ENCODE results near the gene DPH3.
A peak's percentile ranks its signal among the peaks of the same experiment; 100 is the strongest.

The DPH3 gene

DNA sequence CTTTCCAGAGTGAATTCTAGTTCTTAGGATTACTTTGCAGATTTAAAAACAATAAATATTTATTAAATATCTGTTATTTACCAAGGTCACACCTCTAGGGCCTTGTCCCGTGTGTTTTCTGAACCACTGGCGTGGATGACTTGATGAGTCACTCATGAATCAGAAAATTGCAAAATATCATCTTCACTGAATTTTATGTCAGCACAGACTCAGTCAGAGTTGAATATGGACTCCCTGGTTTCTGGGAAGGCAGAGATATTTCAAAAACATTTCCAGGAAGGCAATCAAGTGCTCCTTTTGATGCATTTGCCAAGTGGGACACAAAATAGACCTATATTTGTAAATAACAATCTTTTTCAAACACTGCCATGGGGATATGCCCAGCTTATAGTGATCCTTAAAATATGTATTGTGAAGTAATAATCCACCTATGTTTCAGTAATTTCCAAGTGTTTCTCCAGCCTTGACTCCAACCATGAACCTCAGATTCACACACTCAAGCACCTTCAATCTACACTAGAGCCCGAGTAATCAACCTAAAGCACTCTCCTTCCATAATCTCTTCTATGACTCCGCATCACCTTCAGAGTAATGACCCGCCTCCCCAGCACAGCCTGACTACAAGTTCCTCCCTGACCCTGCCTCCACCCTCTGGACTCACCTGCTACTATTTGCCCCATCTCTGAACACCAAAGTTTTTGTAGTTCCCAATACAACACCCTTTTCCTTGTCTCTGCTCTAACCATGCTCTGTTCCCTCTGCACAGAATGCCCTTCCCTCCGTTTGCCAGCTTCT is 24.3 kb downstream of the DPH3 start:
- no peak for TF ChIP-seq CTCF (IDR thresholded peaks at IDR 0.05; ENCODE audit: insufficient read depth, low read length, missing control alignments)
- DNase-seq (ENCODE audit: low read depth, low spot score), result peak; percentile 34
- no peak overlapping the region for H3K4me3 ChIP-seq (ENCODE audit: low read depth, low read length)
- ChIA-PET POLR2A (no interaction called here), CTCF (interaction anchor here (0.7 to 4.7 kb wide), 6 partner anchors 12 to 1133 kb away, joined by 3 to 86 read pairs (median 3); no protein-coding TSS in a partner anchor)

GRCh38 chr3:16239780-16240179 is 25.0 kb downstream of the DPH3 start:
- DNase-seq (ENCODE audit: low read depth, low spot score), result no peak
- no peak for TF ChIP-seq CTCF (IDR thresholded peaks at IDR 0.05; ENCODE audit: insufficient read depth, low read length, missing control alignments)
- CTCF ChIA-PET, result interaction anchor here (1.7 kb wide), 1 partner anchor 424 kb away, joined by 4 read pairs; no protein-coding TSS in a partner anchor

DNA sequence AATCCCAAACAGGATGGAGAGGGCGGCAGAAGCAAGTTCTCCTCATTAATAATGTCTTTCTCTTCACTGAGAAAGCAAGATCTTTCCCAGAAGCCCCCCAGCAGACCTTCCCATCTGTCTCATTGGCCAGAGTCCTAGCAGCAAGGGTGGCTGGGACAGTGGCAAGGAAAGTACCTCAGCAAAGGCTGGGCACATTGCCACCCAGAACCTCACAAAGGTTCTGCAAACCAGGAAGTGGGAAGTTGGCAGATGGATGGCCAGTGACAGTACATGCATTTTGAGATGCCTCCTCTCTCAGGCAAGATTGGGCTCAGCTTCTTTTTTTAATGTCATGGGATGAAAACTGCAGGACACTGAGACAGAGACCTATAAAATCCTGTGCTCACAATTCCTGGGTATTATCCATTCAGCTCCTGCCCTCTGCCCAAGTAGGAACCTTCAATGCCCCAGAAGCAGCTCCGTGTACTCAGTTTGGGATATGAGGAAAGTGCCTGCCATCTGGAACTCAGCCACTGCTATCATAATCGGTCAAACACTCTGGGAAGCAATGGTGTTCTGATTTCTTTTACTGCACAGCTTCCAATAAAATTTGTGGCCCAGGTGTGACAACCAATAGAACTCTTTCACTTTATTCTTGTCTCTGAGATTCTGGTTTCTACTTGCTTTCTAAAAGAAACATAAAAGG is 25.5 kb downstream of the DPH3 start:
- ChIA-PET POLR2A (no interaction called here), CTCF (no interaction called here)
- no peak overlapping the region for H3K4me3 ChIP-seq (ENCODE audit: low read depth, low read length)
- no peak for TF ChIP-seq CTCF (IDR thresholded peaks at IDR 0.05; ENCODE audit: insufficient read depth, low read length, missing control alignments)
- no peak for DNase-seq (ENCODE audit: low read depth, low spot score)

More at GRCh38 chr3:16239780-16240179, 25.0 kb downstream of the DPH3 start:
- no peak overlapping the region for H3K4me3 ChIP-seq (ENCODE audit: low read depth, low read length)
- POLR2A ChIA-PET, result no interaction called here

DNA sequence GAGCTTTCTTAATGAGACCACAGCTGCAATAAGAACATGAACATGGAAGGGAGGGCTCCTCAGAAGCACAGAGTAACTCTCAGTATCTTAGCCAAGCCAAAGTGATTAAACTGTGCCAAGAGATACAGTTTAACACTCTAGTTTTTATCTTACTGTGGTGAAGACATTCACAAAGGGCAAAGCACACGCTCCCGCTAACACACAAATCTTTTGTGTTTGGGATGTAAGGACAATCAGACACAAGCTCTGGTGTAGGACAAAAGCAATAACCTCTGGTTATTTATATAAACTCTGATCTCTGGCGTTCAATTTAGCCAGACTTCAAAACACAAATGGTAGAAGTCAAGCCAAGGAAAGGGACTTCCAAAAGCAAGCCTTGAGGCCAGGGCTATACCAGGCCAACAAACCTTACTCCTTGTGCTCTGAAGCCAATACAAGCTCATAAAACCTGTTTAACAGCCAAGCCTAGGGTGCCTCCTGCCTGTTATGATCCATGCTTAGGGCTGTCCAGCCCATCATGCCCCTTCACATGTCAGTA is 27.8 kb downstream of the DPH3 start:
- ChIA-PET POLR2A (interaction anchor here (1.0 kb wide), 1 partner anchor 18 kb away, joined by 3 read pairs; no protein-coding TSS in a partner anchor), CTCF (interaction anchor here (0.7 to 1.4 kb wide), 2 partner anchors 63 to 188 kb away, joined by 3 to 5 read pairs; partner anchors contain the start of gene GALNT15)
- H3K4me3 ChIP-seq (ENCODE audit: low read depth, low read length), result no peak overlapping the region
- DNase-seq (ENCODE audit: low read depth, low spot score), result no peak
- TF ChIP-seq CTCF (IDR thresholded peaks at IDR 0.05; ENCODE audit: insufficient read depth, low read length, missing control alignments), result no peak

DNA sequence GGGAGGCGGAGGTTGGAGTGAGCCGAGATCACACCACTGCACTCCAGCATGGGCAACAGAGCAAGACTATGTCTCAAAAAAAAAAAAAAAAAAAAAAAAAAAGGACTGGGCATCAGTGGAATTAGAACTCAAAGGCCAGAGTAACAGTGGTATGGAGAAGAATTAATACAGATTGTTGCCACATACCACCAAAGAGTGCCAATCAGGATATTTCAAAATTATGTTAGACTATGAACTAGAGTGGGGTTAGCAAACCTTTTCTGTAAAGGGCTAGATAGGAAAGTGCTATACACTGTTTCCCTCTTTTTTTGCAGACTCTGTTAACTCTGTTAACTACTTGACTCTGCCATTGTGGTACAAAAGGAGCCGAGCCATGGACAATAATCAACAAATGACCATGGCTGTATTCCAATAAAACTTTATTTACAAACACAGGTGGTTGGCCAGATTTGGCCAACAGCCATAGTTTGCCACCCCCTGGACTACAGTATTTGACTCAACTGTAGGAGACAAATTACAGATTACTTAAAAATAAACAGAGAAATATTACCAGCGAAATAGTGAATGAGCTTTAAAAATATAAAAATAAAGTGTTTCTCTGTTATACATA is 28.6 kb downstream of the DPH3 start:
- no peak for DNase-seq (ENCODE audit: low read depth, low spot score)
- no peak for TF ChIP-seq CTCF (IDR thresholded peaks at IDR 0.05; ENCODE audit: insufficient read depth, low read length, missing control alignments)
- CTCF ChIA-PET, result interaction anchor here (1.4 kb wide), 1 partner anchor 187 kb away, joined by 5 read pairs; no protein-coding TSS in a partner anchor
- H3K4me3 ChIP-seq (ENCODE audit: low read depth, low read length), result no peak overlapping the region
- POLR2A ChIA-PET, result no interaction called here
